HepG2 (cell line): ENCODE data around the gene SLC25A44. TPM values are rescaled to one million over a fixed set of nuclear protein-coding genes. Genes with fewer than 3 reads are reported as not detected.

Source experiments
- ELF1 ChIP-seq: sonication (generic); formaldehyde crosslinking; IDR thresholded peaks from 2 replicates; pipeline ENCODE4 v1.4.0; 2020; ENCODE audit warnings: missing genetic modification reagents
- HNRNPL ChIP-seq: fragments of 200-400 bp; formaldehyde crosslinking; IDR thresholded peaks from 2 replicates; pipeline ENCODE4 v1.6.1; 2017; ENCODE audit warnings: mild to moderate bottlenecking, low read depth, low read length
- KLF12 ChIP-seq: sonication (generic); formaldehyde crosslinking; IDR thresholded peaks from 2 replicates; pipeline ENCODE4 v1.4.0; 2020; ENCODE audit warnings: missing genetic modification reagents, borderline replicate concordance
- MAFK ChIP-seq, 2 experiments: IDR thresholded peaks in 1 of 2; conservative IDR thresholded peaks in 1 of 2; 2 replicates each; pipeline ENCODE4 v1.6.1; 2011; ENCODE audit warnings: improper control_type of control experiment in 2 of 2, low read length in 2 of 2
- MEIS1 ChIP-seq: sonication (generic); formaldehyde crosslinking; IDR thresholded peaks from 2 replicates; pipeline ENCODE4 v1.9.0; 2021; ENCODE audit warnings: mild to moderate bottlenecking, missing genetic modification reagents, moderate library complexity, borderline replicate concordance
- NFE2 ChIP-seq: sonication (generic); formaldehyde crosslinking; IDR thresholded peaks from 2 replicates; pipeline ENCODE4 v1.4.0; 2020; ENCODE audit warnings: missing genetic modification reagents
- SATB2 ChIP-seq: sonication (generic); formaldehyde crosslinking; IDR thresholded peaks from 2 replicates; pipeline ENCODE4 v1.5.0; 2020; ENCODE audit warnings: missing genetic modification reagents
- ZFP62 ChIP-seq: sonication (generic); formaldehyde crosslinking; IDR thresholded peaks from 2 replicates; pipeline ENCODE4 v1.4.0; 2020; ENCODE audit warnings: missing genetic modification reagents
- ZNF224 ChIP-seq: sonication (generic); formaldehyde crosslinking; IDR thresholded peaks from 2 replicates; pipeline ENCODE4 v1.5.0; 2020; ENCODE audit warnings: mild to moderate bottlenecking, missing genetic modification reagents
- ZNF256 ChIP-seq: sonication (generic); formaldehyde crosslinking; conservative IDR thresholded peaks from 2 replicates; pipeline ENCODE4 v1.4.0; 2020; ENCODE audit warnings: missing genetic modification reagents
- ZNF343 ChIP-seq: sonication (generic); formaldehyde crosslinking; IDR thresholded peaks from 2 replicates; pipeline ENCODE4 v1.4.0; 2020; ENCODE audit warnings: mild to moderate bottlenecking, missing genetic modification reagents
- ZNF446 ChIP-seq: sonication (generic); formaldehyde crosslinking; IDR thresholded peaks from 2 replicates; pipeline ENCODE4 v1.5.0; 2020; ENCODE audit warnings: mild to moderate bottlenecking, missing genetic modification reagents
- ZNF501 ChIP-seq: sonication (generic); formaldehyde crosslinking; IDR thresholded peaks from 2 replicates; pipeline ENCODE4 v1.5.1; 2020; ENCODE audit warnings: mild to moderate bottlenecking, moderate library complexity, missing genetic modification reagents
- polyA plus RNA-seq, 8 experiments: library from polyadenylated mRNA; depleted of rRNA in 3 of 8; stranded (reverse) in 7 of 8; unstranded in 1 of 8; fragments of >200 nt; fragmentation: Illumina TruSeq in 4 of 8; extraction: Trizol in 4 of 8; gene quantifications; 2 replicates each; pipeline versions ENCODE4 v1.2.1 to v1.2.3, GENCODE V29; 2011 to 2016; ENCODE audit warnings: low read depth in 4 of 8, missing spikeins in 1 of 8, mixed read lengths in 1 of 8; ENCODE audit not compliant: insufficient read depth in 1 of 8
- total RNA-seq, 5 experiments: library from RNA; depleted of rRNA; stranded (reverse); fragments of >200 nt; fragmentation: Illumina TruSeq; extraction: Trizol; gene quantifications; 2 replicates each; pipeline ENCODE4 v1.2.3, GENCODE V29; 2016; ENCODE audit warnings: low read depth in 1 of 5
- TF ChIP-seq, protein P1 (sequence below): sonication (generic); formaldehyde crosslinking; IDR thresholded peaks from 2 replicates; pipeline ENCODE4 v1.5.1; 2020; ENCODE audit warnings: mild to moderate bottlenecking, missing genetic modification reagents, borderline replicate concordance
- TF ChIP-seq, protein P2 (sequence below): sonication (generic); formaldehyde crosslinking; IDR thresholded peaks from 2 replicates; pipeline ENCODE4 v1.4.0; 2020; ENCODE audit warnings: missing genetic modification reagents
- TF ChIP-seq, protein P3 (sequence below): sonication (generic); formaldehyde crosslinking; conservative IDR thresholded peaks from 2 replicates; pipeline ENCODE4 v1.4.0; 2020; ENCODE audit warnings: missing genetic modification reagents
- TF ChIP-seq, protein P4 (sequence below): sonication (generic); formaldehyde crosslinking; IDR thresholded peaks from 2 replicates; pipeline ENCODE4 v1.4.0; 2020; ENCODE audit warnings: missing genetic modification reagents; ENCODE audit errors: not compliant biosample characterization

The SLC25A44 gene
- total and polyA plus RNA-seq, 2 of the 13 experiments (the other 11 are each of a cell fraction or from before 2014, with no cell fraction given): 10.7 to 13.4 TPM

DNA sequence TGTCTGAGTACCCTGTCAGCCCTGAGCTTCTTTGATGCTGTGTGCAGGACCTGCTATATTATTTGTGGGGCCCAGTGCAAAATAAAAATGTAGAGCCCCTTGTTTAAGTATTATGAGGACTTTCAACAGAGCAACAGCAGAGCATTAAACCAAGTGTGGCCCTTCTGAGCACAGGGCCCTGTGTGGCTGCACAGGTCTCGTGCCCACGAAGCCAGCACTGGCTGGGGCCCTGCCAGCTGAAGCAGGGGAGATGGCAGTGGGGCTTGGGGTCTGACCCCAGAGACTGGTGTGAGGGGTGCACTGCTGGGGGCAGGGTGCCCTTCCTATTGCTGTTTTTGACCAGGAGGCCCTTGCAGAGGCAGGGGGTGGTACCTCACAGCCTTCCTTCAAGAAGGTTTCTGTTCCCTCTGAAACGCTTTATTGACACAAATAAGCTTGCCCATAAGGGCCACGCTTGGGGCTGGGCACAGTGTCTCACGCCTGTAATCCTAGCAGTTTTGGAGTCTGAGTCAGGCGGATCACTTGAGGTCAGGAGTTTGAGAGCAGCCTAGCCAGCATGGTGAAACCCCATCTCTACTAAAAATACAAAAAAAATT is 42.7 kb upstream of the SLC25A44 start (continued):
- TF ChIP-seq, protein P1, sequence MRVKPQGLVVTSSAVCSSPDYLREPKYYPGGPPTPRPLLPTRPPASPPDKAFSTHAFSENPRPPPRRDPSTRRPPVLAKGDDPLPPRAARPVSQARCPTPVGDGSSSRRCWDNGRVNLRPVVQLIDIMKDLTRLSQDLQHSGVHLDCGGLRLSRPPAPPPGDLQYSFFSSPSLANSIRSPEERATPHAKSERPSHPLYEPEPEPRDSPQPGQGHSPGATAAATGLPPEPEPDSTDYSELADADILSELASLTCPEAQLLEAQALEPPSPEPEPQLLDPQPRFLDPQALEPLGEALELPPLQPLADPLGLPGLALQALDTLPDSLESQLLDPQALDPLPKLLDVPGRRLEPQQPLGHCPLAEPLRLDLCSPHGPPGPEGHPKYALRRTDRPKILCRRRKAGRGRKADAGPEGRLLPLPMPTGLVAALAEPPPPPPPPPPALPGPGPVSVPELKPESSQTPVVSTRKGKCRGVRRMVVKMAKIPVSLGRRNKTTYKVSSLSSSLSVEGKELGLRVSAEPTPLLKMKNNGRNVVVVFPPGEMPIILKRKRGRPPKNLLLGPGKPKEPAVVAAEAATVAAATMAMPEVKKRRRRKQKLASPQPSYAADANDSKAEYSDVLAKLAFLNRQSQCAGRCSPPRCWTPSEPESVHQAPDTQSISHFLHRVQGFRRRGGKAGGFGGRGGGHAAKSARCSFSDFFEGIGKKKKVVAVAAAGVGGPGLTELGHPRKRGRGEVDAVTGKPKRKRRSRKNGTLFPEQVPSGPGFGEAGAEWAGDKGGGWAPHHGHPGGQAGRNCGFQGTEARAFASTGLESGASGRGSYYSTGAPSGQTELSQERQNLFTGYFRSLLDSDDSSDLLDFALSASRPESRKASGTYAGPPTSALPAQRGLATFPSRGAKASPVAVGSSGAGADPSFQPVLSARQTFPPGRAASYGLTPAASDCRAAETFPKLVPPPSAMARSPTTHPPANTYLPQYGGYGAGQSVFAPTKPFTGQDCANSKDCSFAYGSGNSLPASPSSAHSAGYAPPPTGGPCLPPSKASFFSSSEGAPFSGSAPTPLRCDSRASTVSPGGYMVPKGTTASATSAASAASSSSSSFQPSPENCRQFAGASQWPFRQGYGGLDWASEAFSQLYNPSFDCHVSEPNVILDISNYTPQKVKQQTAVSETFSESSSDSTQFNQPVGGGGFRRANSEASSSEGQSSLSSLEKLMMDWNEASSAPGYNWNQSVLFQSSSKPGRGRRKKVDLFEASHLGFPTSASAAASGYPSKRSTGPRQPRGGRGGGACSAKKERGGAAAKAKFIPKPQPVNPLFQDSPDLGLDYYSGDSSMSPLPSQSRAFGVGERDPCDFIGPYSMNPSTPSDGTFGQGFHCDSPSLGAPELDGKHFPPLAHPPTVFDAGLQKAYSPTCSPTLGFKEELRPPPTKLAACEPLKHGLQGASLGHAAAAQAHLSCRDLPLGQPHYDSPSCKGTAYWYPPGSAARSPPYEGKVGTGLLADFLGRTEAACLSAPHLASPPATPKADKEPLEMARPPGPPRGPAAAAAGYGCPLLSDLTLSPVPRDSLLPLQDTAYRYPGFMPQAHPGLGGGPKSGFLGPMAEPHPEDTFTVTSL: no peak
- TF ChIP-seq, protein P2, sequence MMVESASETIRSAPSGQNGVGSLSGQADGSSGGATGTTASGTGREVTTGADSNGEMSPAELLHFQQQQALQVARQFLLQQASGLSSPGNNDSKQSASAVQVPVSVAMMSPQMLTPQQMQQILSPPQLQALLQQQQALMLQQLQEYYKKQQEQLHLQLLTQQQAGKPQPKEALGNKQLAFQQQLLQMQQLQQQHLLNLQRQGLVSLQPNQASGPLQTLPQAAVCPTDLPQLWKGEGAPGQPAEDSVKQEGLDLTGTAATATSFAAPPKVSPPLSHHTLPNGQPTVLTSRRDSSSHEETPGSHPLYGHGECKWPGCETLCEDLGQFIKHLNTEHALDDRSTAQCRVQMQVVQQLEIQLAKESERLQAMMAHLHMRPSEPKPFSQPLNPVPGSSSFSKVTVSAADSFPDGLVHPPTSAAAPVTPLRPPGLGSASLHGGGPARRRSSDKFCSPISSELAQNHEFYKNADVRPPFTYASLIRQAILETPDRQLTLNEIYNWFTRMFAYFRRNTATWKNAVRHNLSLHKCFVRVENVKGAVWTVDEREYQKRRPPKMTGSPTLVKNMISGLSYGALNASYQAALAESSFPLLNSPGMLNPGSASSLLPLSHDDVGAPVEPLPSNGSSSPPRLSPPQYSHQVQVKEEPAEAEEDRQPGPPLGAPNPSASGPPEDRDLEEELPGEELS (CRISPR knock-in tag): no peak
- TF ChIP-seq ZNF343 (CRISPR knock-in tag): no peak
- no peak for TF ChIP-seq MAFK (conservative IDR thresholded peaks at IDR 0.05 in 1 of 2, IDR thresholded peaks at IDR 0.05 in 1 of 2; ENCODE audit: low read length in 2 of 2)
- TF ChIP-seq ZNF501 (CRISPR knock-in tag): 0 out of 2 replicates have a peak, but pooled peaks have one; percentile 19
- TF ChIP-seq SATB2: no peak
- TF ChIP-seq ZNF224 (CRISPR knock-in tag): no peak
- no peak for TF ChIP-seq KLF12 (CRISPR knock-in tag)
- no peak for TF ChIP-seq NFE2
- TF ChIP-seq, protein P3, sequence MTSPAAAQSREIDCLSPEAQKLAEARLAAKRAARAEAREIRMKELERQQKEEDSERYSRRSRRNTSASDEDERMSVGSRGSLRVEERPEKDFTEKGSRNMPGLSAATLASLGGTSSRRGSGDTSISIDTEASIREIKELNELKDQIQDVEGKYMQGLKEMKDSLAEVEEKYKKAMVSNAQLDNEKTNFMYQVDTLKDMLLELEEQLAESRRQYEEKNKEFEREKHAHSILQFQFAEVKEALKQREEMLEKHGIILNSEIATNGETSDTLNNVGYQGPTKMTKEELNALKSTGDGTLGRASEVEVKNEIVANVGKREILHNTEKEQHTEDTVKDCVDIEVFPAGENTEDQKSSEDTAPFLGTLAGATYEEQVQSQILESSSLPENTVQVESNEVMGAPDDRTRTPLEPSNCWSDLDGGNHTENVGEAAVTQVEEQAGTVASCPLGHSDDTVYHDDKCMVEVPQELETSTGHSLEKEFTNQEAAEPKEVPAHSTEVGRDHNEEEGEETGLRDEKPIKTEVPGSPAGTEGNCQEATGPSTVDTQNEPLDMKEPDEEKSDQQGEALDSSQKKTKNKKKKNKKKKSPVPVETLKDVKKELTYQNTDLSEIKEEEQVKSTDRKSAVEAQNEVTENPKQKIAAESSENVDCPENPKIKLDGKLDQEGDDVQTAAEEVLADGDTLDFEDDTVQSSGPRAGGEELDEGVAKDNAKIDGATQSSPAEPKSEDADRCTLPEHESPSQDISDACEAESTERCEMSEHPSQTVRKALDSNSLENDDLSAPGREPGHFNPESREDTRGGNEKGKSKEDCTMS (CRISPR knock-in tag): no peak
- 0 out of 2 replicates have a peak, but pooled peaks have one; percentile 25 for TF ChIP-seq HNRNPL
- TF ChIP-seq ZNF256: no peak
- TF ChIP-seq, protein P4, sequence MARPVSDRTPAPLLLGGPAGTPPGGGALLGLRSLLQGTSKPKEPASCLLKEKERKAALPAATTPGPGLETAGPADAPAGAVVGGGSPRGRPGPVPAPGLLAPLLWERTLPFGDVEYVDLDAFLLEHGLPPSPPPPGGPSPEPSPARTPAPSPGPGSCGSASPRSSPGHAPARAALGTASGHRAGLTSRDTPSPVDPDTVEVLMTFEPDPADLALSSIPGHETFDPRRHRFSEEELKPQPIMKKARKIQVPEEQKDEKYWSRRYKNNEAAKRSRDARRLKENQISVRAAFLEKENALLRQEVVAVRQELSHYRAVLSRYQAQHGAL: peak; percentile 64
- TF ChIP-seq ZFP62: no peak
- no peak for TF ChIP-seq MEIS1 (CRISPR knock-in tag)
- no peak for TF ChIP-seq ZNF446 (CRISPR knock-in tag)
- TF ChIP-seq ELF1: no peak
